HFFc6 (cell line): ENCODE results near the gene MGAT4B. TPM values are rescaled to one million over a fixed set of nuclear protein-coding genes. Genes with fewer than 3 reads are reported as not detected.

Experiments used
- DNase-seq: peaks from one replicate; pipeline ENCODE4 v3.0.0-alpha.2; 2018
- H3K27ac Mint-ChIP-seq: 2 replicates; pipeline ENCODE4 v1.8.0; 2020; ENCODE audit warnings: mild to moderate bottlenecking, mixed read lengths
- H3K27me3 Mint-ChIP-seq: 2 replicates; pipeline ENCODE4 v1.8.0; 2021; ENCODE audit warnings: mild to moderate bottlenecking, moderate library complexity, mixed read lengths; ENCODE audit not compliant: insufficient read depth
- H3K36me3 Mint-ChIP-seq: 2 replicates; pipeline ENCODE4 v1.8.0; 2021; ENCODE audit warnings: low read depth, mixed read lengths
- H3K4me1 Mint-ChIP-seq: 2 replicates; pipeline ENCODE4 v1.8.0; 2020; ENCODE audit warnings: low read depth, mixed read lengths
- H3K4me3 Mint-ChIP-seq: 2 replicates; pipeline ENCODE4 v1.8.0; 2020; ENCODE audit warnings: mild to moderate bottlenecking, moderate library complexity, mixed read lengths
- H3K9me3 Mint-ChIP-seq: 2 replicates; pipeline ENCODE4 v1.8.0; 2020; ENCODE audit warnings: mild to moderate bottlenecking, mixed read lengths
- total RNA-seq, 6 experiments: library from RNA; stranded (reverse); fragmentation: NEBNext Ultra II Directional; extraction: Animal tissue kit (Norgen Biotek cat#: 25700); gene quantifications; 2 replicates in 1 of 6; 3 replicates in 5 of 6; pipeline ENCODE4 v1.2.3, GENCODE V29; 2021
- TF ChIP-seq, protein P1 (sequence below): fragments of 200-600 bp; sonication (generic); IDR thresholded peaks from 2 replicates; pipeline ENCODE4 v1.5.0; 2021; ENCODE audit warnings: antibody characterized with exemption, mild to moderate bottlenecking

The MGAT4B gene
- total RNA-seq, 6 experiments from 2014 or later, result 129 to 166 (median 148) TPM

DNA sequence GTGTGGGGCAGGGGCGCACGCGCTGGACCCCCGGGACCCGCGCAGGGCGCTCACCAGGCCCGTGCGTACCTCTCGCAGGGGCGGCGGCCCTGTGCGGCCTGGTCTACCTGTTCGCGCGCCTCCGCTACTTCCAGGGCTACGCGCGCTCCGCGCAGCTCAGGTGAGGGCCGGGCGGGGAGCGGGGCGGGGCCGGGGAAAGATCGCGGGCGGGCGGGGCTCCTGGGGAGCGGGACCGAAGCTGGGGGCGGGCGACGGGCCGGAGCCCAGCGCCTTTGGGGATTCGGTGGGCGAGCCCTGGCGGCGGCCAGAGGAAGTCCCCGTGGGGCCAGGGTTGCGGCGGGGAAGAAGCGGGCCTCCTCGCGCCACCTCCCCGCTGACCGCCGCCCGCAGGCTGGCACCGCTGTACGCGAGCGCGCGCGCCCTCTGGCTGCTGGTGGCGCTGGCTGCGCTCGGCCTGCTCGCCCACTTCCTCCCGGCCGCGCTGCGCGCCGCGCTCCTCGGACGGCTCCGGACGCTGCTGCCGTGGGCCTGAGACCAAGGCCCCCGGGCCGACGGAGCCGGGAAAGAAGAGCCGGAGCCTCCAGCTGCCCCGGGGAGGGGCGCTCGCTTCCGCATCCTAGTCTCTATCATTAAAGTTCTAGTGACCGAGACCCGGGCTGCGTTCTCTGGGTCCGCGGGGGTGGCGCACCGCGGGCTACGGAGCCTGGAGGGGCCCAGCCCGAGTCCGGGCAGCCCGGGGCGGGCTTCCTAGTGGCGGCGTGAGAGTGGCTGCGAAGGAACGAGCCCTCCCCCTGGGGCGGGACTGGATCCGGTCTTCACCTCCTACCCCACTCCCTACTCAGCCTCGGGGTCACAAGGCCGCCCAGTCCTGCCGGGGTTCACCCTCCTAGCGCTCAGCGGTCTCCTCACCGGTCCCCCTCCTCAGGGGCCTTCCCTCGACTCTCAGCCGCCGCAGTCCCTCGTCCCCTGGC is 10.5 kb downstream of the MGAT4B start:
- Mint-ChIP-seq H3K27ac (peak overlapping the region; percentile 15), H3K27me3 (peaks cover 1% of the 10 kb centered on the region; the same call in 1 of the 2 replicates)

DNA sequence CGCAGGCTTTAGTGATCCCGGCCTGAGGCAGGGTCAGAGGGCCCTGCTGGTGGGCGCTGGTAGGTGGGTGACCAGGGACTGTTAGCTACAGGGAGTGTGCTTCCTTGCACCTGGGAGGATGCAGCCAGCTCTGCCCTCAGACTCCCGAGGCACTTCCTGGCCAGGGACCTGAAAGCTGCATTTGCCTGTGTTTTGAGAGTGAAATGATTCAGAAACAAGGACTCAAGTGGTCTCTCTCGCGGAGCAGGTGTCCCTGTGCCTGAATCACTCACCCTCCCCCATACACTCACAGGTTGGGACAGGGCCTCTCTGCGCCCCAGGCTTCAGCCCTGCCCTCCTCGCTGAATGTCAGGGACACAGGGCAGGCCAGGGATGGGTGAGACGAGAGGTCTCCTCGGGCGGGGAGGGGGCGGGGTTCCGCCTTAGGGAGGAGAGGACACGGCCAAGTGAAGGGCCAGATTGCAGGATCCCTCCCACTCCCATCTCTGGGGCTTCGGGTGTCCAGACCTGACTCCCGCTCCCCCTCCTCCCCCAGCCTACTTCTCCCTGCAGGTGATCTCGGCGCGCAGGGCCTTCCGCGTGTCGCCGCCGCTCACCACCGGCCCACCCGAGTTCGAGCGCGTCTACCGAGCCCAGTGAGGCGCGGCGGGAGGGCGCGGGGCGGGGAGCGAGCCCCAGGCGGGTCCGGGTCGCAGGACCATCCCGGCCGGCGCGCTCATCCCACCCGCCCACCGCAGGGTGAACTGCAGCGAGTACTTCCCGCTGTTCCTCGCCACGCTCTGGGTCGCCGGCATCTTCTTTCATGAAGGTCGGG is 11.4 kb downstream of the MGAT4B start:
- H3K4me1 Mint-ChIP-seq, result peaks cover 7% of the 10 kb centered on the region
- no peaks in the 10 kb centered on the region for H3K9me3 Mint-ChIP-seq
- H3K36me3 Mint-ChIP-seq, result peaks cover 6% of the 10 kb centered on the region; the same call in 1 of the 2 replicates
- H3K27ac Mint-ChIP-seq, result no peak overlapping the region; the same call in 1 of the 2 replicates
- TF ChIP-seq, protein P1, sequence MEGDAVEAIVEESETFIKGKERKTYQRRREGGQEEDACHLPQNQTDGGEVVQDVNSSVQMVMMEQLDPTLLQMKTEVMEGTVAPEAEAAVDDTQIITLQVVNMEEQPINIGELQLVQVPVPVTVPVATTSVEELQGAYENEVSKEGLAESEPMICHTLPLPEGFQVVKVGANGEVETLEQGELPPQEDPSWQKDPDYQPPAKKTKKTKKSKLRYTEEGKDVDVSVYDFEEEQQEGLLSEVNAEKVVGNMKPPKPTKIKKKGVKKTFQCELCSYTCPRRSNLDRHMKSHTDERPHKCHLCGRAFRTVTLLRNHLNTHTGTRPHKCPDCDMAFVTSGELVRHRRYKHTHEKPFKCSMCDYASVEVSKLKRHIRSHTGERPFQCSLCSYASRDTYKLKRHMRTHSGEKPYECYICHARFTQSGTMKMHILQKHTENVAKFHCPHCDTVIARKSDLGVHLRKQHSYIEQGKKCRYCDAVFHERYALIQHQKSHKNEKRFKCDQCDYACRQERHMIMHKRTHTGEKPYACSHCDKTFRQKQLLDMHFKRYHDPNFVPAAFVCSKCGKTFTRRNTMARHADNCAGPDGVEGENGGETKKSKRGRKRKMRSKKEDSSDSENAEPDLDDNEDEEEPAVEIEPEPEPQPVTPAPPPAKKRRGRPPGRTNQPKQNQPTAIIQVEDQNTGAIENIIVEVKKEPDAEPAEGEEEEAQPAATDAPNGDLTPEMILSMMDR, result no peak
- H3K4me3 Mint-ChIP-seq, result peak overlapping the region; percentile 39
- H3K27me3 Mint-ChIP-seq, result peaks cover 1% of the 10 kb centered on the region; the same call in 1 of the 2 replicates
- DNase-seq, result no peak

More for the DNA sequence above, 10.5 kb downstream of the MGAT4B start:
- Mint-ChIP-seq H3K4me3 (peak overlapping the region; percentile 62), H3K9me3 (no peaks in the 10 kb centered on the region), H3K36me3 (peaks cover 6% of the 10 kb centered on the region; the same call in 1 of the 2 replicates), H3K4me1 (peaks cover 7% of the 10 kb centered on the region)
- TF ChIP-seq, protein P1, result peak; percentile 89
- peak; percentile 73 for DNase-seq

DNA sequence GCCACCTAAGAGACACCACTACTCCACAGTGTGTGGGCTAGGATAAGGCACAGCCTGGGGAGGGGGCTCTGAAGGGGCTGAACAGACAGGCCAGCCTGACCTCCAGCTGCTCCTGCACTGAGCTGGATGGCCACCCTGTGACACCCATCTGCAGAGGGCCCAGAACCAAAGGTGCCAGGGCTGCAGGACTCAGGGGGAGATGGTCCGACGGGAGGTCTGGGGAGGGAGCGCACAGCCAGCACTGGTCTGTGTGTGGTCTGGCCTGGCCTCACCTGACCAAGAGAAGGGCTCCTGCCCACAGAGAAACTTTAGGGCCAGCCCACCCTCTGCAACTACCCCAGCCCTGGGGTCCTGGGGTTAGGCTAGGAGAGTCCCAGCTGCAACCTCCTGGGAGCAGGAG is 12.1 kb downstream of the MGAT4B start:
- Mint-ChIP-seq H3K27ac (no peak overlapping the region; the same call in 1 of the 2 replicates), H3K27me3 (peaks cover 1% of the 10 kb centered on the region; the same call in 1 of the 2 replicates), H3K4me1 (peaks cover 7% of the 10 kb centered on the region), H3K36me3 (peaks cover 3% of the 10 kb centered on the region; the same call in 1 of the 2 replicates), H3K4me3 (peak overlapping the region; percentile 39), H3K9me3 (no peaks in the 10 kb centered on the region)
- no peak for DNase-seq
- TF ChIP-seq, protein P1, result no peak

DNA sequence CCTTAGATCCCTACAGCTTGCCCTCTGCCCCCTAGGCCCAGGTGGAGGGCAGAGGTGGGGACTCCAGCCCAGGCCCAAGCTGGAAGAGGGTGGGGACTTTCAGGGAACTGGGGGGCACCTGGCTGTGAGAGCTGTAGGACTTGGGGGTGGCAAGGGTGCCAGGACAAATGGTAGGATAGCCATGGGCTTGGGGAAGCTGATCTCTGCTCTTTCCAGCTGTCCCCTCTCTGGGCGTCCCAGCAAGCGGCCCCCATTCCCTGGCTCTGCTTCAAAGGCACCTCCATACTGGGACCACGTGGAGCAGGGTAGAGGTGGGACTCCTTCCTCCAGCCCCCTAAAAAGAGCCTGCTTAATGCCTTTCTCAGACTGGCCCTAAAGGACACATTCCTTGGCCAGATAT is 12.5 kb downstream of the MGAT4B start:
- Mint-ChIP-seq H3K27me3 (peaks cover 1% of the 10 kb centered on the region; the same call in 1 of the 2 replicates), H3K4me1 (peaks cover 7% of the 10 kb centered on the region), H3K27ac (no peak overlapping the region), H3K9me3 (no peaks in the 10 kb centered on the region), H3K4me3 (no peak overlapping the region), H3K36me3 (no peaks in the 10 kb centered on the region; the same call in 1 of the 2 replicates)
- DNase-seq, result no peak
- TF ChIP-seq, protein P1, result no peak

DNA sequence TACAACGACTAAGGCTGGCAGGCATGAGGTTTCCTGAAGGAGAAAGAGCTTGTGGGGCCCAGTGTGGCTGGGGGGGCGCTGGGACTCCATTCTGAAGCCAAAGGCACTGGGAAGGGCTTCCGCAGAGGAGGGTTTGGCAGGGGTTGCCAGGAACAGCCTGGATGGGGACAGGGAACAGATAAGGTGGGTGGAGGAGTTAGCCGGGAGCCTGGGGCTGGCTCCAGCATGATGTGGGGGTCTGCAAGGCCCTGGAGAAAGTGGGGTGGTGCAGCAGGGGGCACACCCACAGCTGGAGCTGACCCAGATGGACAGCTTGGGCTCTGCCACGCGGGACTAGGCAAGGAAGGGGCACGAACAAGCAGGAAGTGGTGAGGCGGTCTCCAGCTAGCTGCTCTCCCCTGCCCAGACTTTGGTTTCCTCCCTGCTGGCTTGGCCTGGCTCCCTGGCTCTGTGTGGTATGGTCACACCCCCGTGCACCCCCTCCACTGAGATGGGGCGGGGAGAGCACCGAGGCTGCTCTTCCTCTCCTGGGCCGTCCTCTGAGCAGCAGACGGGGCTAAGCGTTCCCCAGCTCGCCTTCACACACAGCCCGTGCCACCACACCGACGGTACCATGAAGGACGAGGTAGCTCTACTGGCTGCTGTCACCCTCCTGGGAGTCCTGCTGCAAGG is 13.1 kb downstream of the MGAT4B start, which contains the start of gene LTC4S:
Gene LTC4S, plus strand, starts transcription at position 519 of the 672 bp plus-strand sequence. Its CDS starts 95 bp downstream, at position 614.
- TF ChIP-seq, protein P1, result no peak
- peak within 1 kb of the TSS; percentile 39 for H3K4me3 Mint-ChIP-seq
- peaks cover 7% of the 10 kb centered on the region for H3K4me1 Mint-ChIP-seq
- no peak for DNase-seq
- no peaks in the 10 kb centered on the region for H3K9me3 Mint-ChIP-seq
- H3K27me3 Mint-ChIP-seq, result peaks cover 1% of the 10 kb centered on the region; the same call in 1 of the 2 replicates
- no peaks in the 10 kb centered on the region; the same call in 1 of the 2 replicates for H3K36me3 Mint-ChIP-seq
- H3K27ac Mint-ChIP-seq, result no peak within 1 kb of the TSS; the same call in 1 of the 2 replicates
